IPS-18c (cell line): ENCODE data around the gene PSORS1C2.

Source experiments
- H3K4me3 ChIP-seq: 2 replicates; pipeline ENCODE4 v1.7.0; 2013; ENCODE audit warnings: low read depth, mild to moderate bottlenecking, low read length, moderate library complexity; ENCODE audit not compliant: insufficient read depth
- H3K9me3 ChIP-seq: one replicate; pipeline ENCODE4 v1.6.1; 2013; ENCODE audit warnings: mild to moderate bottlenecking, low read length, moderate library complexity; ENCODE audit not compliant: control insufficient read depth, insufficient read depth

Gene PSORS1C2

DNA sequence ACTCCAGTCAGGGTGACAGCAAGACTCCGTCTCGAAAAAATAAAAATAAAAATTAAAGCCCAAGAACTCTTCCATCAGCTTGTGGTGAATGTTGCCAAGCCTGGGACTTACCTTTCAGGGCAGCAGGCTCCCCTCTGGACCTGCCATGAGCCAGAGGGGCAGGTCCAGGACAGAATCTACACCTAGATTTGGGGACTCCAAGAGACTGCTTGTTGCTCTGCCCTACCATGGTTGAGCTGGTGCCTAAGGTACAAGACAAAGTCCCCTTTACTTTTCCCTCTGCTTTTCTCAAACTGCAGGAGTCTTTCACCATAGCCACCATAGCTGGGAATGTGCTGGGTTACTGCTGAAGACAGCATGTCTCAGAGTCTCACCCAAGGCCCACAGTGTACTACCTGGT is 35.7 kb downstream of the PSORS1C2 start:
- no peak overlapping the region for H3K4me3 ChIP-seq
- H3K9me3 ChIP-seq, result no peaks in the 10 kb centered on the region

GRCh38 chr6:31098449-31098938 is 40.4 kb downstream of the PSORS1C2 start:
- H3K9me3 ChIP-seq, result no peaks in the 10 kb centered on the region

DNA sequence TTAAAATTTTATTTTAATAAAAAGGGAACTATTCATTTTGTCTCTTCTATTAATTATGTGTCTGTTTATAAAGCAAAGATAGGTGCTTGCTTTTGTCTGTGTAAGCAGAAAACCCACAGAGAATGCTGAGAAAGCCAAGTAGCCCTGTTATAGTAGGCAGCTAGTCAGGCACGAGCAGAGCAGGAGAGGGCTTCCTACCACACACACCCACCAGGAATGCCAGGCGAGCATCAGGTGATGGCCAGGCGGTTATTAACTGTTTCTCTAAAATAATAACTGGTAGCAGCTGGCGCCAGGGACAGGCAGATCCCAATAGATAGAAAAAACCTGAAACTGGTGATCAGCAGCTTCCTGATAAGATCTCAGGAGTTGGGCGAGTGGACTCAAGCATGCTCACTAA is 42.2 kb downstream of the PSORS1C2 start:
- H3K4me3 ChIP-seq, result no peak overlapping the region
- H3K9me3 ChIP-seq, result no peaks in the 10 kb centered on the region

More at GRCh38 chr6:31098449-31098938, 40.4 kb downstream of the PSORS1C2 start:
- H3K4me3 ChIP-seq, result no peak overlapping the region

- H3K9me3 ChIP-seq, result no peaks in the 10 kb centered on the region
- H3K4me3 ChIP-seq, result no peak overlapping the region
Observed at GRCh38 chr6:31096215-31096614, 42.7 kb downstream of the PSORS1C2 start.

GRCh38 chr6:31094389-31094881 is 44.4 kb downstream of the PSORS1C2 start:
- Histone ChIP-seq H3K4me3 (no peak overlapping the region), H3K9me3 (no peaks in the 10 kb centered on the region)

DNA sequence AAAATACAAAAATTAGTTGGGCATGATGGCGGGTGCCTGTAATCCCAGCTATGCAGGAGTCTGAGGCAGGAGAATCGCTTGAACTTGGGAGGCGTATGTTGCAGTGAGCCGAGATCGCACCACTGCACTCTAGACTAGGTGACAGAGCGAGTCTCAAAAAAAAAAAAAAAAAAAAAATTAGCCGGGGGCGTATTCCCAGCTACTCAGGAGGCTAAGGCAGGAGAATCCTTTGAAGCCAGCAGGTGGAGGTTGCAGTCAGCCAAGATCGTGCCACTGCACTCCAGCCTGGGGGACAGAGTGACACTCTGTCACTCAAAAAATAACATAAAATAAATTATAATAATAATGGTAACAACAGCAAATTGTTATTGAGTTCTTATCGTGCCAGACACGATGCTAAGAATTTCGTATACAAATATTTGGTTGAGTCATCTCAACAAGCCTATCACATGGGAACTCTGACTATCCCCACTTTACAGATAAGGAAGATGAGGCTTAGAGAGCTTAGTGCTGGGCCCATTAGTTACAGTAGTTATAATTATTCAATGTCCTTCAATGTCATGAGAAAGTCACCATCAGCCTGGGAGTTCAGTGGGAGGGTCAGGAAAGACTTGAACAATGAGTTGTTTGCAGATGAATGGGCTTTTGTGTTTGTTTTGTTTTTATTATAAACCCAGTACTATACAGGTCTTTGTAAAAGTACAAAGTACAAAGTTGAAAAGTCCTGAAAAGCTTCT is 45.9 kb downstream of the PSORS1C2 start:
- Histone ChIP-seq H3K9me3 (no peaks in the 10 kb centered on the region), H3K4me3 (no peak overlapping the region)

DNA sequence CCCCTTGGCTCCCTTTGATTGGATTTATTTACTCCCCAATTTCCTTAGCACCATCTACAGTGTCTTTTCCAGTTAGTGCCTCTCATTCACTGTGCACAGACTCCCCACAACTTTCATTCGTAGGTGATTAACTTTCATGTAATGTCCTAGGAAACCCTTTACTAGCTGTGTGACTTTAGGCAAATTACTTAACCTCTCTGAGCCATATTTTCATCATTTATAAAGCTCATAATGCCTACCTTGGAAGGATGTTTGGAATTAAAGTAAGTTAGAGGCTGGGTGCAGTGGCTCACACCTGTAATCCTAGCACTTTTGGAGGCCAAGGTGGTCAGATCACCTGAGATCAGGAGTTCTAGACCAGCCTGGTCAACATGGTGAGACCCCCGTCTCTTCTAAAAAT is 46.6 kb downstream of the PSORS1C2 start:
- Histone ChIP-seq H3K4me3 (no peak overlapping the region), H3K9me3 (no peaks in the 10 kb centered on the region)

GRCh38 chr6:31091680-31092079 is 47.2 kb downstream of the PSORS1C2 start:
- Histone ChIP-seq H3K4me3 (no peak overlapping the region), H3K9me3 (no peaks in the 10 kb centered on the region)

- no peaks in the 10 kb centered on the region for H3K9me3 ChIP-seq
- no peak overlapping the region for H3K4me3 ChIP-seq
Observed at GRCh38 chr6:31090973-31091364, 47.9 kb downstream of the PSORS1C2 start.

GRCh38 chr6:31090275-31090972 is 48.4 kb downstream of the PSORS1C2 start:
- Histone ChIP-seq H3K4me3 (no peak overlapping the region), H3K9me3 (no peaks in the 10 kb centered on the region)
